ENCODE measurements around the gene NOS1AP. TPM values are rescaled to one million over a fixed set of nuclear protein-coding genes. Genes with fewer than 3 reads are reported as not detected.

Gene NOS1AP
- total RNA-seq, 2 donors from 2014 or later = 3.1 to 4.0 TPM

DNA sequence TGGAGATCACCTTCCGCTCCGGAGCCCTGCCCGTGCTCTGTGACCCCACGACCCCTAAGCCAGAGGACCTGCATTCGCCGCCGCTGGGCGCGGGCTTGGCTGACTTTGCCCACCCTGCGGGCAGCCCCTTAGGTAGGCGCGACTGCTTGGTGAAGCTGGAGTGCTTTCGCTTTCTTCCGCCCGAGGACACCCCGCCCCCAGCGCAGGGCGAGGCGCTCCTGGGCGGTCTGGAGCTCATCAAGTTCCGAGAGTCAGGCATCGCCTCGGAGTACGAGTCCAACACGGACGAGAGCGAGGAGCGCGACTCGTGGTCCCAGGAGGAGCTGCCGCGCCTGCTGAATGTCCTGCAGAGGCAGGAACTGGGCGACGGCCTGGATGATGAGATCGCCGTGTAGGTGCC, 297.6 kb downstream of the NOS1AP start:
- no peak overlapping the region for H3K4me3 ChIP-seq
- no peaks in the 10 kb centered on the region for H3K4me1 ChIP-seq
- intact Hi-C loops (cut with DNase I) = no loop called here
- ATAC-seq (no peak), DNase-seq (no peak)
- 84 to 97% methylated on average over 21 to 25 of the region's 36 CpGs for WGBS, 2 donors
- TF ChIP-seq, protein P1, sequence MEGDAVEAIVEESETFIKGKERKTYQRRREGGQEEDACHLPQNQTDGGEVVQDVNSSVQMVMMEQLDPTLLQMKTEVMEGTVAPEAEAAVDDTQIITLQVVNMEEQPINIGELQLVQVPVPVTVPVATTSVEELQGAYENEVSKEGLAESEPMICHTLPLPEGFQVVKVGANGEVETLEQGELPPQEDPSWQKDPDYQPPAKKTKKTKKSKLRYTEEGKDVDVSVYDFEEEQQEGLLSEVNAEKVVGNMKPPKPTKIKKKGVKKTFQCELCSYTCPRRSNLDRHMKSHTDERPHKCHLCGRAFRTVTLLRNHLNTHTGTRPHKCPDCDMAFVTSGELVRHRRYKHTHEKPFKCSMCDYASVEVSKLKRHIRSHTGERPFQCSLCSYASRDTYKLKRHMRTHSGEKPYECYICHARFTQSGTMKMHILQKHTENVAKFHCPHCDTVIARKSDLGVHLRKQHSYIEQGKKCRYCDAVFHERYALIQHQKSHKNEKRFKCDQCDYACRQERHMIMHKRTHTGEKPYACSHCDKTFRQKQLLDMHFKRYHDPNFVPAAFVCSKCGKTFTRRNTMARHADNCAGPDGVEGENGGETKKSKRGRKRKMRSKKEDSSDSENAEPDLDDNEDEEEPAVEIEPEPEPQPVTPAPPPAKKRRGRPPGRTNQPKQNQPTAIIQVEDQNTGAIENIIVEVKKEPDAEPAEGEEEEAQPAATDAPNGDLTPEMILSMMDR (IDR thresholded peaks at IDR 0.05) = no peak
- TF ChIP-seq POLR2A (IDR thresholded peaks at IDR 0.05) = no peak
- no peaks in the 10 kb centered on the region for H3K27me3 ChIP-seq
- no peak overlapping the region for H3K27ac ChIP-seq
- H3K9me3 ChIP-seq = no peaks in the 10 kb centered on the region
- H3K36me3 ChIP-seq (replicated peaks in 1 of 2; ENCODE audit: insufficient read depth in 1 of 2, low read depth in 2 of 2) = peaks cover 0 to 2% of the 10 kb centered on the region in 2 donors

DNA sequence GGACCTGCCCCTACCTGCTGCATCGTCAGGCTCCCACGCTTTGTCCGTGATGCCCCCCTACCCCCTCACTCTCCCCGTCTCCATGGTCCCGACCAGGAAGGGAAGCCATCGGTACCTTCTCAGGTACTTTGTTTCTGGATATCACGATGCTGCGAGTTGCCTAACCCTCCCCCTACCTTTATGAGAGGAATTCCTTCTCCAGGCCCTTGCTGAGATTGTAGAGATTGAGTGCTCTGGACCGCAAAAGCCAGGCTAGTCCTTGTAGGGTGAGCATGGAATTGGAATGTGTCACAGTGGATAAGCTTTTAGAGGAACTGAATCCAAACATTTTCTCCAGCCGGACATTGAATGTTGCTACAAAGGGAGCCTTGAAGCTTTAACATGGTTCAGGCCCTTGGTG, 298.3 kb downstream of the NOS1AP start:
- intact Hi-C loops (cut with DNase I) = no loop called here
- H3K27me3 ChIP-seq = no peaks in the 10 kb centered on the region
- no peak overlapping the region for H3K27ac ChIP-seq
- H3K36me3 ChIP-seq (replicated peaks in 1 of 2; ENCODE audit: insufficient read depth in 1 of 2, low read depth in 2 of 2) = peaks cover 0 to 2% of the 10 kb centered on the region in 2 donors
- no peaks in the 10 kb centered on the region for H3K4me1 ChIP-seq
- DNase-seq (no peak), ATAC-seq (no peak)
- no peaks in the 10 kb centered on the region for H3K9me3 ChIP-seq
- TF ChIP-seq POLR2A (IDR thresholded peaks at IDR 0.05) = no peak
- TF ChIP-seq, protein P1 (IDR thresholded peaks at IDR 0.05) = no peak
- H3K4me3 ChIP-seq = no peak overlapping the region
- WGBS, 2 donors = 86 to 89% methylated on average over 10 of the region's 10 CpGs

DNA sequence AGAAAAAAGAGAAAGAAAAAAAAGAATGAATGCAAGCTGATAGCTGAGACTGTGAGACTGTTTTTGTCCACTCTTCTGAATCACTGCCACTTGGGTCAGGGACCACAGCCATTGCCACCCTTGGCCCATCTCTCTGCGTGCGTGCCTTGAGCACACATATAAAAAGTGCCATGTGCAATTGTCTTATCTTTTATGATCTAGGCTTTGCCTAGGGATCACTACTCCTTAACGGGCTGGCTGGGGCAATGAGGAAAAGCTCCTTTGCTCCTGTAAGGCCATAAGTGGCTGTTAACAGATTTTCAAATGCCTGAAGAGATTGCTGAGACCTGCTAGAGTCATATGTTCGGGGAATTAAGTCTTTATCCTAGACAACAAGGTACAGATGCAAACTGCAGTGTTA, 299.0 kb downstream of the NOS1AP start:
- Histone ChIP-seq H3K4me1 (no peaks in the 10 kb centered on the region), H3K4me3 (no peak overlapping the region), H3K9me3 (no peaks in the 10 kb centered on the region), H3K27ac (no peak overlapping the region), H3K27me3 (no peaks in the 10 kb centered on the region), H3K36me3 (replicated peaks in 1 of 2; ENCODE audit: insufficient read depth in 1 of 2, low read depth in 2 of 2) (peaks cover 0 to 2% of the 10 kb centered on the region in 2 donors)
- no peak for ATAC-seq
- no peak for DNase-seq
- intact Hi-C loops (cut with DNase I) = no loop called here
- 88 to 94% methylated on average over 3 to 4 of the region's 4 CpGs for WGBS, 2 donors
- TF ChIP-seq POLR2A (IDR thresholded peaks at IDR 0.05) = no peak
- TF ChIP-seq, protein P1 (IDR thresholded peaks at IDR 0.05) = no peak

DNA sequence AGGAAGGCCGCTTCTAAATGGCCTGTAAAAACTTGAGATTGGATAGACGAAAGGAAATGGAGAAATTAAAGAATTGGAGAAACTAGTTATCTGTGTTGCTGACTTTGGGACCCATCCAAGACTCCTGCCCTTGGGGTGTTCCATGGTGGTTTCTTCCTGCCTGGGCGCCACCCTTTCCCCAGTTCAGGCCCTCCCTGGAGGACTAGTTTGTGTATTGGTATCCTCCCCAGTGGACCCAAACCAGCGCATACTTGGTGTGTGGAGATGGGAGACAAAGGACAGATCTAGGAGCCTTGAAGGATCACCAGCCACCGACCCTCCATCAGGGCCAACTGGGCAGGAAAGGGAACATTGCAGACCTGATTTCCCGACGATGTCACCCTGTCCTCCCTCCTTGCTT, 300.1 kb downstream of the NOS1AP start:
- H3K36me3 ChIP-seq (replicated peaks in 1 of 2; ENCODE audit: insufficient read depth in 1 of 2, low read depth in 2 of 2) = peaks cover 0 to 2% of the 10 kb centered on the region in 2 donors
- no peak overlapping the region for H3K4me3 ChIP-seq
- no peak overlapping the region for H3K27ac ChIP-seq
- ATAC-seq (no peak), DNase-seq (no peak)
- TF ChIP-seq, protein P1 (IDR thresholded peaks at IDR 0.05) = no peak
- TF ChIP-seq POLR2A (IDR thresholded peaks at IDR 0.05) = no peak
- WGBS, 2 donors = 91 to 95% methylated on average over 7 of the region's 7 CpGs
- H3K9me3 ChIP-seq = no peaks in the 10 kb centered on the region
- no peaks in the 10 kb centered on the region for H3K4me1 ChIP-seq
- intact Hi-C loops (cut with DNase I) = no loop called here
- no peaks in the 10 kb centered on the region for H3K27me3 ChIP-seq

DNA sequence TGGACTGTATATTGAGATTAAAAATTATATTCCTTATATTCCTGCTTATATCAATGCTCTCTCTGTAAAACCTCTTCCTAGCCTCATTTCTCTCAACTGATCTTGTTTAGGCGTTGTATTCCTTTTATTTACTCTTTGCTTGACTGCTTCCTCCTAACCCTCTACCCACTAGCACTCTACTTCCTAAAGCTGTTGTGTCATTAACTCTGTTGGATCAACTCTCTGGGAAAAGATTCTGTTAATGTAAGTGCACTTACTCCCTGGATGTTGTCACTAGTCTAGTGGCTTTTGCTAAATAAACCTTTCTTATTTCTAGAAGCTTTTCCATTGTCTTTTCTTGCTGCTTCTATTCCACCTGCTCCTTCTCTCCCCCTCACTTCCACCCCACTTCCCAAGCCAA, 300.7 kb downstream of the NOS1AP start:
- Histone ChIP-seq H3K4me1 (no peaks in the 10 kb centered on the region), H3K27ac (no peak overlapping the region), H3K4me3 (no peak overlapping the region), H3K36me3 (replicated peaks in 1 of 2; ENCODE audit: insufficient read depth in 1 of 2, low read depth in 2 of 2) (peaks cover 0 to 2% of the 10 kb centered on the region in 2 donors), H3K9me3 (no peaks in the 10 kb centered on the region), H3K27me3 (no peaks in the 10 kb centered on the region)
- intact Hi-C loops (cut with DNase I) = no loop called here
- 93 to 100% methylated on average over 1 of the region's 1 CpG for WGBS, 2 donors
- TF ChIP-seq, protein P1 (IDR thresholded peaks at IDR 0.05) = no peak
- no peak for TF ChIP-seq POLR2A (IDR thresholded peaks at IDR 0.05)
- DNase-seq = no peak
- no peak for ATAC-seq

Measured in body of pancreas (tissue), 4 donors.